HUES64 (cell line): Measurements from ENCODE around the gene RHOT1.

ENCODE experiments used
- H3K27ac ChIP-seq: 2 replicates; pipeline ENCODE4 v1.7.0; 2013; ENCODE audit warnings: low read depth, low read length, inconsistent platforms
- H3K27me3 ChIP-seq: 2 replicates; pipeline ENCODE4 v1.6.1; 2013; ENCODE audit warnings: mild to moderate bottlenecking, low read length; ENCODE audit not compliant: insufficient read depth
- H3K36me3 ChIP-seq: 2 replicates; pipeline ENCODE4 v1.6.1; 2013; ENCODE audit warnings: mild to moderate bottlenecking, low read length; ENCODE audit not compliant: insufficient read depth
- H3K4me1 ChIP-seq: 2 replicates; pipeline ENCODE4 v1.6.1; 2013; ENCODE audit warnings: mild to moderate bottlenecking, low read length, moderate library complexity; ENCODE audit not compliant: insufficient read depth
- H3K4me3 ChIP-seq: 2 replicates; pipeline ENCODE4 v1.5.1; 2013; ENCODE audit warnings: mild to moderate bottlenecking, low read length, moderate library complexity
- H3K9ac ChIP-seq: 2 replicates; pipeline ENCODE4 v1.6.1; 2013; ENCODE audit warnings: mild to moderate bottlenecking, low read depth, low read length
- H3K9me3 ChIP-seq: 2 replicates; pipeline ENCODE4 v1.6.1; 2013; ENCODE audit warnings: low read depth, low read length; ENCODE audit not compliant: insufficient read depth
- WGBS: fragments of 150-250, 120-280 bp; methylation state at CpG from one replicate; pipeline ENCODE4 v1.1.7; 2013; ENCODE audit warnings: missing lambda C conversion rate; 5-methylcytosine and 5-hydroxymethylcytosine counted together

The RHOT1 gene

DNA sequence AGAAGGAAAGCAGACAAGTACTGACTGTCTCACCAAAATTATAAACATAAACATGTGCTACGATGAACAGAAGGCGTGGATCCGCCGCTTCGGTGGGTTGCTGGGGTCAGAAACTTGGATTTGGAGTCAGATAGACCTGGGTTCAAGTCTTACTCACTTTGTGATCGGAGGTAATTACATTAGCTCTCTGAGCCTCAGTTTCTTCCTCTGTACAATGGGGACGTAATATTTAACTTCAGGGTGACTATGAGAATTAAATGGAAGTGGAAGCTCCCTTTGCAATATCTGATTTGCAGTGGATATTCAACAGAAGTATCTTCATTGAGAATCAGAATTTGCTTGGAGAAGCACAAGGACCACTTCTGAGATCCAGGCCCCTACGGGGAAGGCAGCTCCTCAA is 129.5 kb downstream of the RHOT1 start:
- WGBS, result 95% methylated on average over 8 of the region's 8 CpGs
- Histone ChIP-seq H3K27me3 (peaks cover 26% of the 10 kb centered on the region), H3K4me1 (peaks cover 49% of the 10 kb centered on the region), H3K36me3 (no peaks in the 10 kb centered on the region), H3K4me3 (no peak overlapping the region), H3K9me3 (no peaks in the 10 kb centered on the region), H3K9ac (no peak overlapping the region), H3K27ac (no peak overlapping the region)

- Histone ChIP-seq H3K9ac (no peak overlapping the region), H3K9me3 (no peaks in the 10 kb centered on the region), H3K27ac (no peak overlapping the region), H3K4me3 (no peak overlapping the region), H3K4me1 (peaks cover 38% of the 10 kb centered on the region), H3K27me3 (peaks cover 5% of the 10 kb centered on the region; the same call in 1 of the 2 replicates), H3K36me3 (no peaks in the 10 kb centered on the region)
- 83% methylated on average over 5 of the region's 5 CpGs for WGBS
Measured at GRCh38 chr17:32274101-32274500, 131.8 kb downstream of the RHOT1 start.

GRCh38 chr17:32274643-32275042 is 132.3 kb downstream of the RHOT1 start:
- WGBS, result 82% methylated on average over 6 of the region's 6 CpGs
- H3K27ac ChIP-seq, result no peak overlapping the region
- H3K9ac ChIP-seq, result no peak overlapping the region
- H3K36me3 ChIP-seq, result no peaks in the 10 kb centered on the region
- 0 out of 2 replicates have a peak, but pooled peaks cover 6% of the 10 kb centered on the region for H3K27me3 ChIP-seq
- no peaks in the 10 kb centered on the region for H3K9me3 ChIP-seq
- H3K4me1 ChIP-seq, result peaks cover 43% of the 10 kb centered on the region
- no peak overlapping the region for H3K4me3 ChIP-seq
